ENCODE results near the gene HSD3B7.

Gene HSD3B7

GRCh38 chr16:30971298-30971697 lies 13.7 kb upstream of the HSD3B7 start:
- ATAC-seq, result no peak
- no peak for TF ChIP-seq SNAI2 (CRISPR knock-in tag; IDR thresholded peaks at IDR 0.05)
- no peak for TF ChIP-seq CSRNP3 (CRISPR knock-in tag; IDR thresholded peaks at IDR 0.05)
- no peak for TF ChIP-seq ZFP30 (CRISPR knock-in tag; IDR thresholded peaks at IDR 0.05)
- no peak for TF ChIP-seq ESRRG (CRISPR knock-in tag; IDR thresholded peaks at IDR 0.05)
- TF ChIP-seq BACH2 (CRISPR knock-in tag; IDR thresholded peaks at IDR 0.05; ENCODE audit: borderline replicate concordance), result no peak
- no peak for TF ChIP-seq ZNF70 (CRISPR knock-in tag; IDR thresholded peaks at IDR 0.05)

- peak; percentile 35; the same call in 2 of the 3 replicates for ATAC-seq
- TF ChIP-seq BACH2 (CRISPR knock-in tag; IDR thresholded peaks at IDR 0.05; ENCODE audit: borderline replicate concordance), result no peak
- TF ChIP-seq PATZ1 (CRISPR knock-in tag; IDR thresholded peaks at IDR 0.05; ENCODE audit: borderline replicate concordance), result no peak
- no peak for TF ChIP-seq OSR1 (CRISPR knock-in tag; IDR thresholded peaks at IDR 0.05)
- TF ChIP-seq ARNTL (CRISPR knock-in tag; IDR thresholded peaks at IDR 0.05; ENCODE audit: borderline replicate concordance, low read depth), result no peak
- no peak for TF ChIP-seq CSDC2 (CRISPR knock-in tag; IDR thresholded peaks at IDR 0.05)
Observed at GRCh38 chr16:30972872-30973271, 12.1 kb upstream of the HSD3B7 start.

GRCh38 chr16:30974348-30974747 lies 10.7 kb upstream of the HSD3B7 start:
- no peak for ATAC-seq
- TF ChIP-seq GLIS3 (CRISPR knock-in tag; IDR thresholded peaks at IDR 0.05), result no peak

GRCh38 chr16:30976486-30976885 lies 8.5 kb upstream of the HSD3B7 start:
- ATAC-seq, result no peak
- TF ChIP-seq TCF4 (CRISPR knock-in tag; IDR thresholded peaks at IDR 0.05; ENCODE audit: borderline replicate concordance), result no peak
- TF ChIP-seq SNAI2 (CRISPR knock-in tag; IDR thresholded peaks at IDR 0.05), result no peak
- TF ChIP-seq OSR1 (CRISPR knock-in tag; IDR thresholded peaks at IDR 0.05), result no peak
- no peak for TF ChIP-seq CSRNP3 (CRISPR knock-in tag; IDR thresholded peaks at IDR 0.05)
- TF ChIP-seq ZC3H10 (CRISPR knock-in tag; IDR thresholded peaks at IDR 0.05), result no peak
- no peak for TF ChIP-seq GLIS3 (CRISPR knock-in tag; IDR thresholded peaks at IDR 0.05)
- no peak for TF ChIP-seq TSHZ2 (CRISPR knock-in tag; IDR thresholded peaks at IDR 0.05)
- TF ChIP-seq ARNTL (CRISPR knock-in tag; IDR thresholded peaks at IDR 0.05; ENCODE audit: borderline replicate concordance, low read depth), result no peak
- no peak for TF ChIP-seq PPARA (CRISPR knock-in tag; IDR thresholded peaks at IDR 0.05; ENCODE audit: borderline replicate concordance)
- TF ChIP-seq ESRRG (CRISPR knock-in tag; IDR thresholded peaks at IDR 0.05), result no peak
- no peak for TF ChIP-seq BACH2 (CRISPR knock-in tag; IDR thresholded peaks at IDR 0.05; ENCODE audit: borderline replicate concordance)
- no peak for TF ChIP-seq RARB (CRISPR knock-in tag; IDR thresholded peaks at IDR 0.05)
- TF ChIP-seq TOX (CRISPR knock-in tag; IDR thresholded peaks at IDR 0.05; ENCODE audit: borderline replicate concordance), result no peak
- TF ChIP-seq ZFP3 (CRISPR knock-in tag; IDR thresholded peaks at IDR 0.05), result no peak
- no peak for TF ChIP-seq POU6F1 (CRISPR knock-in tag; IDR thresholded peaks at IDR 0.05; ENCODE audit: borderline replicate concordance, low read depth)
- no peak for TF ChIP-seq ISL1 (CRISPR knock-in tag; IDR thresholded peaks at IDR 0.05)

Measured in SK-N-SH treated with all-trans-retinoic acid at 6 μM for 48 hours (cell line).